ENCODE results near the gene RUBCNL.

DNA sequence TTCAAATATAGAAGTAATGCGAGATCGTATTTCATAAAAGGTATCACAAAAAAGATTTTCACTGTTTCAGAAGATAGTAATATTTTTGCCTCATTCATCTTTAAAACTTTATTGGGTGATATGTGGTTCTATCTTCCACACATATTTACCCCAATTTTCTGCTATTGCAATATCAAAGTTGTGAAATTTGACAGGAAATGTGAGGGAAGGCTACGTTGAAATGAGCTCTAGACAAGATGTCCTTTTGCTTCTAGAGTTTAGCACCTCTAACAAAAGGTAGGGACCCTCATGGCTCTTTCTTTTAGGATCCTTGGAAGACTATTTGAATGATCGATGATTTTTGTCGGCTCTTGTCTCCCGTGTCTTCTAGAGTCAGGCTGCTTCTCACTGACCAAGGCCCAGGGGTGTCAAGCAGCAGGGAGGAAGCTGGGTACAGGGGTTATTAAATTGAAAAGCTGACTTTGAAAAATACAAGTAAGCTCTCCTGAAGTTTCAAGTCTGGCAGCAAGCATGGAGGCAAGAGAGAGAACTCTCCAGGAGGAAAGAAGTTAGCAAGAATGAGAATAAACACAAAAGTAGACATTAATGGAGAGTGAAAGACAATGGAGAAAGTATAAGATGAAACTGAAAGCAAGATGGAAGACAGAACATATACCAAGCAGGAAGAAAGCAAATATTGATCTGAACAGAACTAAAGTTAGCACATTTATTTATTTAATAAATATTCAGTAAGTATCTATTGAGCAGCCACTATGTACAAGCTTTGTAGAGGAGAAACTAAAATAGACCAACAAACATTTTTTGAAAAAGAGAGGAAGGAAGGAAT lies 73.4 kb downstream of the RUBCNL start:
- TF ChIP-seq, protein P1, sequence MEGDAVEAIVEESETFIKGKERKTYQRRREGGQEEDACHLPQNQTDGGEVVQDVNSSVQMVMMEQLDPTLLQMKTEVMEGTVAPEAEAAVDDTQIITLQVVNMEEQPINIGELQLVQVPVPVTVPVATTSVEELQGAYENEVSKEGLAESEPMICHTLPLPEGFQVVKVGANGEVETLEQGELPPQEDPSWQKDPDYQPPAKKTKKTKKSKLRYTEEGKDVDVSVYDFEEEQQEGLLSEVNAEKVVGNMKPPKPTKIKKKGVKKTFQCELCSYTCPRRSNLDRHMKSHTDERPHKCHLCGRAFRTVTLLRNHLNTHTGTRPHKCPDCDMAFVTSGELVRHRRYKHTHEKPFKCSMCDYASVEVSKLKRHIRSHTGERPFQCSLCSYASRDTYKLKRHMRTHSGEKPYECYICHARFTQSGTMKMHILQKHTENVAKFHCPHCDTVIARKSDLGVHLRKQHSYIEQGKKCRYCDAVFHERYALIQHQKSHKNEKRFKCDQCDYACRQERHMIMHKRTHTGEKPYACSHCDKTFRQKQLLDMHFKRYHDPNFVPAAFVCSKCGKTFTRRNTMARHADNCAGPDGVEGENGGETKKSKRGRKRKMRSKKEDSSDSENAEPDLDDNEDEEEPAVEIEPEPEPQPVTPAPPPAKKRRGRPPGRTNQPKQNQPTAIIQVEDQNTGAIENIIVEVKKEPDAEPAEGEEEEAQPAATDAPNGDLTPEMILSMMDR (IDR thresholded peaks at IDR 0.05), result no peak
- TF ChIP-seq POLR2AphosphoS5 (IDR thresholded peaks at IDR 0.05; ENCODE audit: insufficient read depth in 1 of 2, low read depth in 1 of 2), result no peak
